IPS DF 4.7 (cell line): Measurements from ENCODE around the gene GMDS.

ENCODE experiments used
- DNase-seq: peaks from one replicate; pipeline ENCODE4 v3.0.0-alpha.2; 2013; ENCODE audit warnings: low spot score; ENCODE audit errors: extremely low read depth

GMDS gene

GRCh38 chr6:1617466-1618310 lies 627.7 kb downstream of the GMDS start:
- DNase-seq, result no peak

GRCh38 chr6:1616701-1617463 lies 628.5 kb downstream of the GMDS start:
- DNase-seq, result no peak

- DNase-seq, result no peak
Observed at GRCh38 chr6:1615853-1616420, 629.5 kb downstream of the GMDS start.

- DNase-seq, result no peak
Observed at GRCh38 chr6:1615151-1615852, 630.1 kb downstream of the GMDS start.

GRCh38 chr6:1614448-1615150 lies 630.8 kb downstream of the GMDS start:
- DNase-seq, result no peak

- DNase-seq, result no peak
Observed at GRCh38 chr6:1613688-1614447, 631.5 kb downstream of the GMDS start.

GRCh38 chr6:1613346-1613687 lies 632.1 kb downstream of the GMDS start:
- no peak for DNase-seq

GRCh38 chr6:1612974-1613306 lies 632.5 kb downstream of the GMDS start:
- no peak for DNase-seq

- DNase-seq, result no peak
Observed at GRCh38 chr6:1612299-1612973, 633.0 kb downstream of the GMDS start.

- no peak for DNase-seq
Observed at GRCh38 chr6:1611572-1612298, 633.7 kb downstream of the GMDS start.

- DNase-seq, result no peak
Observed at GRCh38 chr6:1611322-1611571, 634.2 kb downstream of the GMDS start.

- no peak for DNase-seq
Observed at GRCh38 chr6:1610497-1611321, 634.7 kb downstream of the GMDS start.

- no peak for DNase-seq
Observed at GRCh38 chr6:1609648-1610496, 635.5 kb downstream of the GMDS start, which contains the start of gene FOXC1. TSS of gene FOXC1 (plus strand) at chr6:1609915. CDS start at chr6:1610446, 531 bp downstream.

- DNase-seq, result no peak
Observed at GRCh38 chr6:1609041-1609647, 636.3 kb downstream of the GMDS start.

GRCh38 chr6:1608222-1609040 lies 637.0 kb downstream of the GMDS start:
- DNase-seq, result no peak

GRCh38 chr6:1607516-1608221 lies 637.7 kb downstream of the GMDS start:
- DNase-seq, result no peak
